SW480 (cell line): ENCODE data around the gene LINGO1.

ENCODE experiments used
- DNase-seq: peaks from one replicate; pipeline ENCODE4 v3.0.0-alpha.2; 2016; ENCODE audit warnings: low spot score

Gene LINGO1

GRCh38 chr15:77596821-77597803 lies 35.6 kb downstream of the LINGO1 start:
- DNase-seq = no peak

GRCh38 chr15:77595231-77595630 lies 37.5 kb downstream of the LINGO1 start:
- DNase-seq = no peak

- no peak for DNase-seq
Observed at GRCh38 chr15:77592758-77593157, 40.0 kb downstream of the LINGO1 start.

GRCh38 chr15:77591968-77592613 lies 40.6 kb downstream of the LINGO1 start:
- DNase-seq = no peak

GRCh38 chr15:77589839-77590238 lies 42.9 kb downstream of the LINGO1 start:
- DNase-seq = no peak

GRCh38 chr15:77588126-77588525 lies 44.6 kb downstream of the LINGO1 start:
- DNase-seq = no peak

- no peak for DNase-seq
Observed at GRCh38 chr15:77584691-77585090, 48.0 kb downstream of the LINGO1 start.

- no peak for DNase-seq
Observed at GRCh38 chr15:77584201-77584600, 48.5 kb downstream of the LINGO1 start.

GRCh38 chr15:77582763-77583162 lies 49.9 kb downstream of the LINGO1 start:
- no peak for DNase-seq

GRCh38 chr15:77581896-77582569 lies 50.7 kb downstream of the LINGO1 start:
- DNase-seq = no peak

- DNase-seq = no peak
Observed at GRCh38 chr15:77580996-77581682, 51.6 kb downstream of the LINGO1 start.

GRCh38 chr15:77579498-77580188 lies 53.1 kb downstream of the LINGO1 start:
- no peak for DNase-seq

GRCh38 chr15:77578641-77579372 lies 53.9 kb downstream of the LINGO1 start:
- no peak for DNase-seq

- DNase-seq = no peak
Observed at GRCh38 chr15:77577366-77577950, 55.3 kb downstream of the LINGO1 start.

GRCh38 chr15:77576538-77576937 lies 56.2 kb downstream of the LINGO1 start:
- DNase-seq = no peak

- DNase-seq = no peak
Observed at GRCh38 chr15:77575203-77575934, 57.3 kb downstream of the LINGO1 start.

GRCh38 chr15:77574521-77575202 lies 58.0 kb downstream of the LINGO1 start:
- DNase-seq = no peak

GRCh38 chr15:77573802-77574201 lies 58.9 kb downstream of the LINGO1 start:
- no peak for DNase-seq

GRCh38 chr15:77572186-77572585 lies 60.5 kb downstream of the LINGO1 start:
- no peak for DNase-seq
